ENCODE measurements around the gene CCBE1. TPM values are rescaled to one million over a fixed set of nuclear protein-coding genes. Genes with fewer than 3 reads are reported as not detected.

CCBE1 gene
- total and polyA plus RNA-seq, 9 of the 15 experiments (the other 6 are each of a cell fraction or from before 2014, with no cell fraction given), result 0.20 TPM; not detected in 8

DNA sequence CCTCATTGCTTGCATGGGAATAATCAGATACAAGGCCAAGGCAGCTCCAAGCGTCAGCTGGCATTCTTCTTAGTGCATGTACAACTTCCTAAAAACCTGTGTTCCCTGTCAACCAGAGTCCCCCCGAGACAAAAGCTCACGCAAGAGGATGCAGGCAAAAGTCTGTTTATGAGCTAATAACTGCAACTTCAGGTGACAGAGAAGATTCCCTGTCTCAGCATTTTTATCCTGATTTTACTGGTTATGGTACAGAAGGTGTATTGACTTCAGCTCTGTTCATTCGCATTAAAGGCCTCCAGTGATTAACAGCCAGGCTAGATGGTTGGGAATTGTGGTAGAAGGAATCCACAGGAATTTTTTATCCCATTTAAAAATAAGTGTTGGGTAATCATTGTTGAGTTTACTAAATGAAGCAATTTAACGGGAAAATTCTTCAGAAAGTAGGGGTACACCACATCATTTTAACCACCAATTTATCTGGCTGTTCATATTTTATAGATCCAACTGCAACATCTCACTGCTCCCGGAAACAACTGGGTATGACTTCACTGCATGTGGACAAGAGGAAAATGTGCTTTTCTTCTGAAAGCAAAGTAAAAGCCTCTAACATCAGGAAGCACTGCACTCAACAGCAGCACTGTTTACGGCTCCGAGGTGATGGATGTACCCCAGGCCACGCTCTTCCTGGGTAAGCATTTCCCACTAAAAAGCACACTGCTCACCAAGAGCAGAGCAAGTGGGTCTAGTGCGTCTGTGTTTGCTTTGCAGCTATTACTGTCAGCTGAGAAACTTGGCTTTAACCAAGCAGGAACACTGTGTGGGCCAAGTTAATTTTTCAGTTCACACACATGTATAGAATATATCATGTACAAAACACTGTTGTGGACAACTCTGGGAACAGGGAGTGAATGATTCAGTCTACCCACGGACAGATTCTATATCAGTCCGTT, 31.9 kb downstream of the CCBE1 start:
- intact Hi-C loops (cut with micrococcal nuclease), result no loop called here
- no peaks in the 10 kb centered on the region for H3K9me3 ChIP-seq (replicated peaks; ENCODE audit: control insufficient read depth, insufficient read depth, low read depth, low read length)
- H3K79me2 ChIP-seq (ENCODE audit: control insufficient read depth, insufficient read depth, low read length), result no peaks in the 10 kb centered on the region
- no peak for FAIRE-seq
- no peaks in the 10 kb centered on the region for H4K20me1 ChIP-seq (replicated peaks; ENCODE audit: control insufficient read depth, insufficient read depth, low read length)
- H2AFZ ChIP-seq (ENCODE audit: low read depth, low read length), result no peak overlapping the region
- no peak overlapping the region for H3K4me3 ChIP-seq
- no peak overlapping the region for H3K4me2 ChIP-seq (ENCODE audit: insufficient read depth, low read length)
- H3K27ac ChIP-seq (ENCODE audit: extremely low read depth, low read depth, low read length), result no peak overlapping the region
- no peaks in the 10 kb centered on the region for H3K9me1 ChIP-seq (ENCODE audit: control insufficient read depth, insufficient read depth, low read length)
- POLR2A ChIA-PET, result interaction anchor here (0.6 kb wide), 1 partner anchor 231 kb away, joined by 3 read pairs; no protein-coding TSS in a partner anchor
- CTCF ChIA-PET (ENCODE audit: low intra/inter-chr PET ratio), result no interaction called here
- DNase-seq (ENCODE audit: extremely low read depth in 1 of 4, low spot score in 3 of 4), result no peak
- in situ Hi-C loops (cut with MboI), result no loop called here
- BruUV-seq (replicated peaks), result no TSS peak
- 0% methylated on average over 12 of the region's 12 CpGs for WGBS (ENCODE audit: insufficient coverage, low coverage, missing lambda C conversion rate)
- H3K27me3 ChIP-seq (ENCODE audit: control insufficient read depth in 2 of 2, insufficient read depth in 2 of 2, low read length in 2 of 2), result no peaks in the 10 kb centered on the region
- H3K36me3 ChIP-seq (ENCODE audit: control insufficient read depth, insufficient read depth, low read length), result no peaks in the 10 kb centered on the region
- H3K4me1 ChIP-seq (replicated peaks in 1 of 2; ENCODE audit: control insufficient read depth in 2 of 2, insufficient read depth in 2 of 2, low read length in 2 of 2), result no peaks in the 10 kb centered on the region
- ATAC-seq, result no peak
- no peak overlapping the region for H3K9ac ChIP-seq (ENCODE audit: insufficient read depth in 1 of 2, low read depth in 2 of 2, low read length in 2 of 2)
- no peak for TF ChIP-seq ZBTB12 (CRISPR knock-in tag; IDR thresholded peaks at IDR 0.05)
- TF ChIP-seq, protein P1, sequence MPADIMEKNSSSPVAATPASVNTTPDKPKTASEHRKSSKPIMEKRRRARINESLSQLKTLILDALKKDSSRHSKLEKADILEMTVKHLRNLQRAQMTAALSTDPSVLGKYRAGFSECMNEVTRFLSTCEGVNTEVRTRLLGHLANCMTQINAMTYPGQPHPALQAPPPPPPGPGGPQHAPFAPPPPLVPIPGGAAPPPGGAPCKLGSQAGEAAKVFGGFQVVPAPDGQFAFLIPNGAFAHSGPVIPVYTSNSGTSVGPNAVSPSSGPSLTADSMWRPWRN (IDR thresholded peaks at IDR 0.05; ENCODE audit: low read depth), result no peak
- TF ChIP-seq SMARCC2 (IDR thresholded peaks at IDR 0.05; ENCODE audit: low read depth), result no peak
- no peak for TF ChIP-seq PURB (CRISPR knock-in tag; IDR thresholded peaks at IDR 0.05; ENCODE audit: low read depth)
- TF ChIP-seq U2AF2 (optimal IDR thresholded peaks at IDR 0.05; ENCODE audit: low read depth, low read length), result no peak
- TF ChIP-seq, protein P2, sequence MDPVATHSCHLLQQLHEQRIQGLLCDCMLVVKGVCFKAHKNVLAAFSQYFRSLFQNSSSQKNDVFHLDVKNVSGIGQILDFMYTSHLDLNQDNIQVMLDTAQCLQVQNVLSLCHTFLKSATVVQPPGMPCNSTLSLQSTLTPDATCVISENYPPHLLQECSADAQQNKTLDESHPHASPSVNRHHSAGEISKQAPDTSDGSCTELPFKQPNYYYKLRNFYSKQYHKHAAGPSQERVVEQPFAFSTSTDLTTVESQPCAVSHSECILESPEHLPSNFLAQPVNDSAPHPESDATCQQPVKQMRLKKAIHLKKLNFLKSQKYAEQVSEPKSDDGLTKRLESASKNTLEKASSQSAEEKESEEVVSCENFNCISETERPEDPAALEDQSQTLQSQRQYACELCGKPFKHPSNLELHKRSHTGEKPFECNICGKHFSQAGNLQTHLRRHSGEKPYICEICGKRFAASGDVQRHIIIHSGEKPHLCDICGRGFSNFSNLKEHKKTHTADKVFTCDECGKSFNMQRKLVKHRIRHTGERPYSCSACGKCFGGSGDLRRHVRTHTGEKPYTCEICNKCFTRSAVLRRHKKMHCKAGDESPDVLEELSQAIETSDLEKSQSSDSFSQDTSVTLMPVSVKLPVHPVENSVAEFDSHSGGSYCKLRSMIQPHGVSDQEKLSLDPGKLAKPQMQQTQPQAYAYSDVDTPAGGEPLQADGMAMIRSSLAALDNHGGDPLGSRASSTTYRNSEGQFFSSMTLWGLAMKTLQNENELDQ (CRISPR knock-in tag; IDR thresholded peaks at IDR 0.05; ENCODE audit: borderline replicate concordance), result no peak
- no peak for TF ChIP-seq AFF1 (IDR thresholded peaks at IDR 0.05; ENCODE audit: low read depth in 1 of 2, partially characterized antibody in 2 of 2)
